Smooth muscle cell (in vitro differentiated cells): ENCODE data around the gene HEXIM1. TPM values are rescaled to one million over a fixed set of nuclear protein-coding genes. Genes with fewer than 3 reads are reported as not detected.

Experiments used
- DNase-seq: peaks from one replicate; lab custom pipeline; 2025; ENCODE audit not compliant: unreplicated experiment; lab: John Stamatoyannopoulos, UW
- H2AFZ ChIP-seq: fragments of 200-600 bp; sonication (generic); 2 replicates; pipeline ENCODE4 v1.6.0; 2016; ENCODE audit warnings: antibody characterized with exemption, low read depth, mild to moderate bottlenecking
- H3F3A ChIP-seq: fragments of 200-600 bp; sonication (generic); 2 replicates; pipeline ENCODE4 v1.6.0; 2017; ENCODE audit warnings: antibody characterized with exemption, low read depth
- H3K27ac ChIP-seq: fragments of 200-600 bp; sonication (generic); 2 replicates; pipeline ENCODE4 v1.5.1; 2016; ENCODE audit warnings: low read depth, mild to moderate bottlenecking
- H3K27me3 ChIP-seq: fragments of 200-600 bp; sonication (generic); 2 replicates; pipeline ENCODE4 v1.6.1; 2016; ENCODE audit warnings: low read depth, mild to moderate bottlenecking
- H3K36me3 ChIP-seq: fragments of 200-600 bp; sonication (generic); 2 replicates; pipeline ENCODE4 v1.5.1; 2016; ENCODE audit warnings: low read depth
- H3K4me1 ChIP-seq: fragments of 200-600 bp; sonication (generic); 2 replicates; pipeline ENCODE4 v1.5.1; 2016; ENCODE audit warnings: low read depth
- H3K4me2 ChIP-seq: fragments of 200-600 bp; sonication (generic); 2 replicates; pipeline ENCODE4 v1.6.0; 2016; ENCODE audit warnings: mild to moderate bottlenecking
- H3K4me3 ChIP-seq: fragments of 200-600 bp; sonication (generic); 2 replicates; pipeline ENCODE4 v1.5.1; 2016; ENCODE audit warnings: mild to moderate bottlenecking
- H3K79me2 ChIP-seq: fragments of 200-600 bp; sonication (generic); 2 replicates; pipeline ENCODE4 v1.6.0; 2016; ENCODE audit warnings: low read depth, mild to moderate bottlenecking
- H3K9ac ChIP-seq: fragments of 200-600 bp; sonication (generic); 2 replicates; pipeline ENCODE4 v1.6.0; 2016; ENCODE audit warnings: low read depth
- H3K9me3 ChIP-seq: fragments of 200-600 bp; sonication (generic); replicated peaks from 2 replicates; pipeline ENCODE4 v1.5.1; 2016; ENCODE audit warnings: low read depth
- H4K20me1 ChIP-seq: fragments of 200-600 bp; sonication (generic); 2 replicates; pipeline ENCODE4 v1.6.0; 2016; ENCODE audit warnings: low read depth
- WGBS: methylation state at CpG from one replicate; pipeline ENCODE4 v1.1.7; 2016; ENCODE audit warnings: low lambda C conversion rate; 5-methylcytosine and 5-hydroxymethylcytosine counted together
- polyA plus RNA-seq: library from polyadenylated mRNA; unstranded; fragments of >200 nt; fragmentation: Nextera tagmentation; extraction: Ambion mirVana; gene quantifications from 2 replicates; pipeline ENCODE4 v1.2.1, GENCODE V29; 2016
- total RNA-seq: library from RNA; depleted of rRNA; stranded (reverse); fragments of >200 nt; gene quantifications from 2 replicates; pipeline ENCODE4 v1.2.3, GENCODE V29; 2014
- TF ChIP-seq, protein P1 (sequence below): fragments of 200-600 bp; sonication (generic); IDR thresholded peaks from 2 replicates; pipeline ENCODE4 v1.5.1; 2017; ENCODE audit warnings: borderline replicate concordance, mild to moderate bottlenecking, antibody characterized with exemption; ENCODE audit not compliant: insufficient read depth, poor library complexity, severe bottlenecking

The HEXIM1 gene
- total and polyA plus RNA-seq, 2 experiments from 2014 or later, result 9.4 to 13.7 TPM

- no peaks in the 10 kb centered on the region for H3F3A ChIP-seq
- H4K20me1 ChIP-seq, result no peaks in the 10 kb centered on the region
- H3K27ac ChIP-seq, result no peak overlapping the region
- no peak overlapping the region for H3K4me3 ChIP-seq
- H3K27me3 ChIP-seq, result no peaks in the 10 kb centered on the region
- TF ChIP-seq, protein P1, sequence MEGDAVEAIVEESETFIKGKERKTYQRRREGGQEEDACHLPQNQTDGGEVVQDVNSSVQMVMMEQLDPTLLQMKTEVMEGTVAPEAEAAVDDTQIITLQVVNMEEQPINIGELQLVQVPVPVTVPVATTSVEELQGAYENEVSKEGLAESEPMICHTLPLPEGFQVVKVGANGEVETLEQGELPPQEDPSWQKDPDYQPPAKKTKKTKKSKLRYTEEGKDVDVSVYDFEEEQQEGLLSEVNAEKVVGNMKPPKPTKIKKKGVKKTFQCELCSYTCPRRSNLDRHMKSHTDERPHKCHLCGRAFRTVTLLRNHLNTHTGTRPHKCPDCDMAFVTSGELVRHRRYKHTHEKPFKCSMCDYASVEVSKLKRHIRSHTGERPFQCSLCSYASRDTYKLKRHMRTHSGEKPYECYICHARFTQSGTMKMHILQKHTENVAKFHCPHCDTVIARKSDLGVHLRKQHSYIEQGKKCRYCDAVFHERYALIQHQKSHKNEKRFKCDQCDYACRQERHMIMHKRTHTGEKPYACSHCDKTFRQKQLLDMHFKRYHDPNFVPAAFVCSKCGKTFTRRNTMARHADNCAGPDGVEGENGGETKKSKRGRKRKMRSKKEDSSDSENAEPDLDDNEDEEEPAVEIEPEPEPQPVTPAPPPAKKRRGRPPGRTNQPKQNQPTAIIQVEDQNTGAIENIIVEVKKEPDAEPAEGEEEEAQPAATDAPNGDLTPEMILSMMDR, result no peak
- H3K9me3 ChIP-seq, result no peaks in the 10 kb centered on the region
- H3K4me1 ChIP-seq, result no peaks in the 10 kb centered on the region
- peaks cover 2% of the 10 kb centered on the region for H3K79me2 ChIP-seq
- H3K4me2 ChIP-seq, result no peak overlapping the region
- H3K36me3 ChIP-seq, result no peaks in the 10 kb centered on the region
- 97% methylated on average over 20 of the region's 20 CpGs for WGBS
- DNase-seq, result no peak
- H2AFZ ChIP-seq, result no peak overlapping the region
- no peak overlapping the region for H3K9ac ChIP-seq
Measured at GRCh38 chr17:45117848-45118646, 30.2 kb upstream of the HEXIM1 start.

DNA sequence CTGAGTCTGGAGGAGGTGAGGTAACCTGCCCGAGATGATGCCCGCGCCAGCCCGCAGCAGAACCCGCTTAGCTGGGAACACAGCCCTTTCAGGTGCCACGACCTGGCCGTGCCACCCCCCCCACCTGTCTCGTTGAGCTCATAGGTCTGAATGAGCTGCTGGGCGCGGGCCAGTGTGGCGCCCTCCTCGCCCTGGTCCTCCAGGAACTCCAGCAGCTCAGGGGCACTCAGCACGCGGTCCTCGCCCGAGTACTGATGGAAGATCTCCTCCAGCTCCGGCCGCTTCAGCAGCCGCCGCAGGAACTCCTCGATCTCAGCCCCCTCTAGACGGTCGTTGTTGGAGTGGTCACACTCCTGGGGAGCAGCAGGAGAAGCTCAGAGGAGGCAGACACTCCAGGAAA is 29.6 kb upstream of the HEXIM1 start:
- H3K9me3 ChIP-seq, result no peaks in the 10 kb centered on the region

GRCh38 chr17:45119964-45120363 is 28.3 kb upstream of the HEXIM1 start:
- Histone ChIP-seq H3K79me2 (peaks cover 17% of the 10 kb centered on the region), H3K9me3 (no peaks in the 10 kb centered on the region), H3F3A (no peaks in the 10 kb centered on the region), H2AFZ (no peak overlapping the region), H3K4me2 (no peak overlapping the region), H3K4me1 (no peaks in the 10 kb centered on the region), H3K9ac (no peak overlapping the region), H4K20me1 (no peaks in the 10 kb centered on the region), H3K27me3 (no peaks in the 10 kb centered on the region), H3K27ac (no peak overlapping the region), H3K4me3 (no peak overlapping the region), H3K36me3 (no peaks in the 10 kb centered on the region)
- DNase-seq, result no peak
- 97% methylated on average over 8 of the region's 8 CpGs for WGBS
- TF ChIP-seq, protein P1, result no peak

More for the DNA sequence above, 29.6 kb upstream of the HEXIM1 start:
- Histone ChIP-seq H3K4me1 (no peaks in the 10 kb centered on the region), H3K9ac (no peak overlapping the region), H3K79me2 (peaks cover 8% of the 10 kb centered on the region), H3K36me3 (no peaks in the 10 kb centered on the region), H3F3A (no peaks in the 10 kb centered on the region), H3K4me2 (no peak overlapping the region), H3K27ac (no peak overlapping the region), H3K4me3 (no peak overlapping the region), H4K20me1 (no peaks in the 10 kb centered on the region), H2AFZ (no peak overlapping the region), H3K27me3 (no peaks in the 10 kb centered on the region)
- WGBS, result 98% methylated on average over 23 of the region's 23 CpGs
- TF ChIP-seq, protein P1, result no peak
- no peak for DNase-seq

DNA sequence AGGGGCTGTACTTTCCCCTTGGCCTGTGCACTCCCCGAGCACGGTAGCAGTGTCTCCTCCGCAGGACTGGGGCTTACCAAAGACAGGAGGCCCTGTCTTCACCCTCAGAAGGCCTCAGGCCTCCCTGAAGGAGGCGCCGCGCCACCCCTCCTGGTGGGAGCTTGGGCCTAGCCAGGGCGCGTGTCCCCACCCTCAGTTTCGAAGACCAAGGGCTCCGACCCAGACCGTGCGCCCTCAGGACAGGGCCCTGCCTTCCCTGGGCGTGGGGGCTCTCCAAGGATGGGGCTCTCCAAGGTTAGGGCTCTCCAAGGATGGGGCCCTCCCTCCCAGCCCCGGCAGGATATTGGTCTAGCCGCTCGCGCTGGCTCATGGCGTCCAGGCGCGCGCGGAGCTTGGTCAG is 27.7 kb upstream of the HEXIM1 start:
- TF ChIP-seq, protein P1, result no peak
- Histone ChIP-seq H3F3A (no peaks in the 10 kb centered on the region), H3K9ac (no peak overlapping the region), H3K4me1 (no peaks in the 10 kb centered on the region), H3K4me2 (no peak overlapping the region), H4K20me1 (no peaks in the 10 kb centered on the region), H3K79me2 (peaks cover 23% of the 10 kb centered on the region), H3K36me3 (no peaks in the 10 kb centered on the region), H2AFZ (no peak overlapping the region), H3K27me3 (no peaks in the 10 kb centered on the region), H3K9me3 (no peaks in the 10 kb centered on the region), H3K27ac (no peak overlapping the region), H3K4me3 (no peak overlapping the region)
- no peak for DNase-seq
- WGBS, result 98% methylated on average over 22 of the region's 22 CpGs
